Right cardiac atrium (tissue), 5 donors: Measurements from ENCODE around the gene PLEKHB1. TPM values are rescaled to one million over a fixed set of nuclear protein-coding genes. Genes with fewer than 3 reads are reported as not detected.

Source experiments
- ATAC-seq, 2 donors: fragments of 200-7000 bp; cut with Tn5 transposase; one replicate each; pipeline versions ENCODE4 v1.8.0 to v1.9.1; 2020; ENCODE audit warnings: moderate library complexity in 2 of 2, mild to moderate bottlenecking in 1 of 2
- DNase-seq, 3 donors: peaks; one replicate each; pipeline ENCODE4 v3.0.0-alpha.2; 2020
- H3K27ac ChIP-seq: one replicate; pipeline ENCODE4 v1.5.1; 2013; ENCODE audit warnings: mild to moderate bottlenecking, low read length, control low read depth, moderate library complexity
- H3K27me3 ChIP-seq: one replicate; pipeline ENCODE4 v1.6.1; 2013; ENCODE audit not compliant: control insufficient read depth, insufficient read depth
- H3K4me1 ChIP-seq: one replicate; pipeline ENCODE4 v1.6.1; 2013; ENCODE audit warnings: low read length; ENCODE audit not compliant: control insufficient read depth, insufficient read depth
- H3K4me3 ChIP-seq: one replicate; pipeline ENCODE4 v1.5.1; 2013; ENCODE audit warnings: low read length, control low read depth
- H3K9me3 ChIP-seq: one replicate; pipeline ENCODE4 v1.6.1; 2013; ENCODE audit warnings: low read length; ENCODE audit not compliant: control insufficient read depth
- WGBS: extraction: QIAGEN DNeasy Blood & Tissue Kit; methylation state at CpG from one replicate; pipeline ENCODE4 v1.1.7; 2013; 5-methylcytosine and 5-hydroxymethylcytosine counted together
- intact Hi-C, 4 donors: fragments of 100-400 bp; cut with DNase I; formaldehyde crosslinking; loops; one replicate each; pipeline versions ENCODE4 v1.11.0 to v1.14.0; 2022 to 2023
- polyA plus RNA-seq: library from polyadenylated mRNA; stranded (reverse); fragments of 200-250 nt; gene quantifications from one replicate; pipeline ENCODE4 v1.2.3, GENCODE V29; 2013
- total RNA-seq, 4 donors: library from RNA; stranded (reverse); fragmentation: NEBNext Ultra II Directional; extraction: Animal tissue kit (Norgen Biotek cat#: 25700); gene quantifications; one replicate each; pipeline ENCODE4 v1.2.1, GENCODE V29; 2021
- donor health status: healthy with polysubstance abuse.
- donor health status: DM: no; HTN: yes; CAD: no.
- donor health status: DM: no; HTN: no; CAD: no.
- donor health status: DM: no; HTN: yes; CAD: no; lungs with severe emphysema.
- donor health status: DM: yes; HTN: yes; CAD: no.

PLEKHB1 gene
- total and polyA plus RNA-seq, 5 donors: 11.7 to 31.5 (median 17.9) TPM

DNA sequence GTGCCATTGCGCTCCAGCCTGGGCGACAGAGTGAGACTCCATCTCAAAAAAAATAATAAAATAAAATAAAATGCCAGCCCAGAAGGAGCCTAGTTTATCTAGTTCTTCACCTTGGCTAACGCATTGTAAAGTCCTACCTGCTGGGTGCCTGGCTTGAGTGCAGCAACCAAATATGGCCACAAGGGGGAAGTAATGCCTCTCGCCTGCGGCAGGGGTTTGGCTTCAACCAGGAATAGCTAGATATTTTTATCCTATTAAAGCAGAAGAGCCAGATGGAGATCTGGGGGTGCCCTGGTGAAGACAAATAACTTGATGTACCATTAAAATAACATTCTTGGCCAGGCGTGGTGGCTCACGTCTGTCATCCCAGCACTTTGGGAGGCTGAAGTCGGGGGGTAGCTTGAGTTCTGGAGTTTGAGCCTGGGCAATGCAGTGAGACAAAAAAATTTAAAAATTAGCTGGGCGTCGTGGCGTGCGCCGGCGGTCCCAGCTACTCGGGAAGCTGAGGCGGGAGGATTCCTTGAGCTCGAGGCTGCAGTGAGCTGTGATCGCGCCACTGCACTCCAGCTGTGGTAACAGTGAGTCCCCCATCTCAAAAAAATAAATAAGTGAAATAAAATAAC lies 20.6 kb upstream of the PLEKHB1 start:
- DNase-seq: peak; percentile 53 to 79 (median 79)
- Histone ChIP-seq H3K27me3 (no peaks in the 10 kb centered on the region), H3K4me3 (no peak overlapping the region), H3K4me1 (no peaks in the 10 kb centered on the region), H3K9me3 (no peaks in the 10 kb centered on the region), H3K27ac (no peak overlapping the region)
- peak; percentile 77 to 85 for ATAC-seq
- WGBS: 21% methylated on average over 19 of the region's 19 CpGs
- intact Hi-C loops: loop anchor here in 3 of 4 donors (2.0 to 5.0 kb wide), 2 partner anchors 35 to 36 kb away; no protein-coding TSS in a partner anchor

DNA sequence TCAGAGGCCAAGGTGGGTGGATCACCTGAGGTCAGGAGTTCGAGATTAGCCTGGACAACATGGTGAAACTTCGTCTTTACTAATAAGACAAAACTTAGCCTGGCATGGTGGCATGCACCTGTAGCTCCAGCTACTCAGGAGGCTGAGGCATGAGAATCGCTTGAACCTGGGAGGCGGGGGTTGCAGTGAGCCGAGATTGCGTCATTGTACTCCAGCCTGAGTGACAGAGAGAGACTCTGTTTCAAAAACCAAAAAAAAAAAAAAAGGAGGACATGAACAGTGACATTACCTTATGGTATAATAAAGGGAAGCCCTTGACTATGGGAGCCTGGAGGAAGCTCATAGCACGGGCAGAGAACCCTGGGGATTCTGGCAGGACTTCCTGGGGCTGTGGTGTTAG lies 16.5 kb upstream of the PLEKHB1 start:
- intact Hi-C loops: loop anchor here in 1 of 4 donors (5.0 kb wide), 1 partner anchor 32 kb away; no protein-coding TSS in a partner anchor
- H3K9me3 ChIP-seq: no peaks in the 10 kb centered on the region
- 82% methylated on average over 7 of the region's 7 CpGs for whole genome bisulfite sequencing
- no peaks in the 10 kb centered on the region for H3K27me3 ChIP-seq
- no peaks in the 10 kb centered on the region for H3K4me1 ChIP-seq
- no peak for ATAC-seq
- H3K27ac ChIP-seq: no peak overlapping the region
- no peak for DNase-seq
- H3K4me3 ChIP-seq: no peak overlapping the region

GRCh38 chr11:73632996-73633395 lies 13.4 kb upstream of the PLEKHB1 start:
- 92% methylated on average over 4 of the region's 4 CpGs for WGBS
- H3K4me1 ChIP-seq: no peaks in the 10 kb centered on the region

DNA sequence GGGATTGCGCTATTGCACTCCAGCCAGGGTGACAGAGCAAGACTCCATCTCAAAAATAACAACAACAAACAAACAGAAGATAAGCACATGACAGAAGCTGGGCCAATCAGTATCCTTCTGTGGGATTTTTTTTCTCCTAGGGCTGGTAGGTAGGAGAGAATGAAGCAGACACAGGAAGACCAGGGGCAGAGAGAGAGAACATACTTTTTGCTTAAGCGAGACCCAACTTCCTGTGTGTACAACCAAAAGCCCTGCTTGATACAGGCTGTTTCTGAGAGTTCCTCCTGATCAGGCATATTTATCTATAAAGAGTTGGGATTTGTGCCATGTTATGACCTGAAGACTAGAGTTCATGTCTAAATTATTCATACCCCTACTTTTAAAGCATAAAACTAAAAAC lies 12.4 kb upstream of the PLEKHB1 start:
- H3K4me3 ChIP-seq: no peak overlapping the region
- DNase-seq (no peak), ATAC-seq (no peak)
- 91% methylated on average over 2 of the region's 2 CpGs for WGBS
- no peak overlapping the region for H3K27ac ChIP-seq
- H3K4me1 ChIP-seq: no peaks in the 10 kb centered on the region
- intact Hi-C loops: no loop called here
- H3K27me3 ChIP-seq: no peaks in the 10 kb centered on the region
- no peaks in the 10 kb centered on the region for H3K9me3 ChIP-seq

More at GRCh38 chr11:73632996-73633395, 13.4 kb upstream of the PLEKHB1 start:
- intact Hi-C loops: no loop called here
- DNase-seq (no peak), ATAC-seq (no peak)
- H3K27ac ChIP-seq: no peak overlapping the region
- no peak overlapping the region for H3K4me3 ChIP-seq
- H3K9me3 ChIP-seq: no peaks in the 10 kb centered on the region
- no peaks in the 10 kb centered on the region for H3K27me3 ChIP-seq

- no peak overlapping the region for H3K4me3 ChIP-seq
- no peaks in the 10 kb centered on the region for H3K4me1 ChIP-seq
- intact Hi-C loops: no loop called here
- no peak for ATAC-seq
- 85% methylated on average over 5 of the region's 5 CpGs for WGBS
- H3K27ac ChIP-seq: no peak overlapping the region
- no peaks in the 10 kb centered on the region for H3K27me3 ChIP-seq
- DNase-seq: no peak
- H3K9me3 ChIP-seq: no peaks in the 10 kb centered on the region
Observed at GRCh38 chr11:73635721-73636120, 10.7 kb upstream of the PLEKHB1 start.

DNA sequence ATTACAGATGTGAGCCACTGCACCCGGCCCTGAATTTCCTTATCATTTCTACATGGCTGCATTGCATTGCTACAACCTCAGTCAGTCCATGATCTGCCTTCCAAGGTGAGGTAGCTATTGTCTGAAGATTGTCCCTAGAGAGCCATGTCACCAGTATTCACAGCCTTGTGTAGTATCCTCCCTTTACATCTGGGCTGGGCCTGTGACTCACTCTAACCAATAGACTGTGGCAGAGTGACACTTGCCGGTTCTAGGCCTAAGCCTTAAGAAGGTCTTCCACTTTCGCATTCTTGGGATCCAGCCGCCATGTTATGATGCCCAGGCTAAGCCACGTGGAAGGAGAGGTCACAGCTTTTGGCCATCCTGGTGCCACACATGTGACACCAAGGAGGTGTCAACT lies 10.1 kb upstream of the PLEKHB1 start:
- H3K27ac ChIP-seq: no peak overlapping the region
- no peaks in the 10 kb centered on the region for H3K9me3 ChIP-seq
- no peak overlapping the region for H3K4me3 ChIP-seq
- ATAC-seq: no peak
- WGBS: 90% methylated on average over 5 of the region's 5 CpGs
- intact Hi-C loops: no loop called here
- H3K4me1 ChIP-seq: no peaks in the 10 kb centered on the region
- DNase-seq: no peak
- H3K27me3 ChIP-seq: no peaks in the 10 kb centered on the region

GRCh38 chr11:73637012-73637411 lies 9.4 kb upstream of the PLEKHB1 start:
- intact Hi-C loops: no loop called here
- no peaks in the 10 kb centered on the region for H3K27me3 ChIP-seq
- H3K27ac ChIP-seq: no peak overlapping the region
- ATAC-seq (no peak), DNase-seq (no peak)
- H3K4me3 ChIP-seq: no peak overlapping the region
- 86% methylated on average over 1 of the region's 1 CpG for WGBS
- H3K9me3 ChIP-seq: no peaks in the 10 kb centered on the region
- H3K4me1 ChIP-seq: no peaks in the 10 kb centered on the region

- H3K4me3 ChIP-seq: no peak overlapping the region
- ATAC-seq (no peak), DNase-seq (no peak)
- no peaks in the 10 kb centered on the region for H3K27me3 ChIP-seq
- 49% methylated on average over 2 of the region's 2 CpGs for WGBS
- H3K4me1 ChIP-seq: no peaks in the 10 kb centered on the region
- intact Hi-C loops: no loop called here
- no peaks in the 10 kb centered on the region for H3K9me3 ChIP-seq
- H3K27ac ChIP-seq: no peak overlapping the region
Observed at GRCh38 chr11:73640592-73640991, 5.8 kb upstream of the PLEKHB1 start.

DNA sequence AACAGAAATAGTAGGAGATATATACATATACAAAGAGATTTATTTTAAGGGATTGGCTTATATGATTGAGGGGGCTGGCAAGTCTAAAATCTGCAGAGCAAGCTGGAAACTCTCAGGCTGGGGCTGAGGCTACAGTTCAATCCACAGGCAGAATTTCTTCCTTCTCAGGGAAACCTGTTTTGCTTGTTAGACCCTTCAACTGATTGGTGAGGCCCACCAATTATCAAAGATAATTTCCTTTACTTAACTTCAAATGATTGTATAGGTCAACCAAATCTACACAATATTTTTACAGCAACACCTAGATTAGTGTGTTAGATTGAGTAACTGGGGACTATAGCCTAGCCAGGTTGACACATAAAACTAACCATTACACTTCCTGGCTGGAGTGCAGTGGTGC lies 4.7 kb upstream of the PLEKHB1 start:
- H3K27ac ChIP-seq: no peak overlapping the region
- no peak overlapping the region for H3K4me3 ChIP-seq
- H3K27me3 ChIP-seq: no peaks in the 10 kb centered on the region
- intact Hi-C loops: no loop called here
- no peaks in the 10 kb centered on the region for H3K4me1 ChIP-seq
- H3K9me3 ChIP-seq: no peaks in the 10 kb centered on the region
- DNase-seq (no peak), ATAC-seq (no peak)

DNA sequence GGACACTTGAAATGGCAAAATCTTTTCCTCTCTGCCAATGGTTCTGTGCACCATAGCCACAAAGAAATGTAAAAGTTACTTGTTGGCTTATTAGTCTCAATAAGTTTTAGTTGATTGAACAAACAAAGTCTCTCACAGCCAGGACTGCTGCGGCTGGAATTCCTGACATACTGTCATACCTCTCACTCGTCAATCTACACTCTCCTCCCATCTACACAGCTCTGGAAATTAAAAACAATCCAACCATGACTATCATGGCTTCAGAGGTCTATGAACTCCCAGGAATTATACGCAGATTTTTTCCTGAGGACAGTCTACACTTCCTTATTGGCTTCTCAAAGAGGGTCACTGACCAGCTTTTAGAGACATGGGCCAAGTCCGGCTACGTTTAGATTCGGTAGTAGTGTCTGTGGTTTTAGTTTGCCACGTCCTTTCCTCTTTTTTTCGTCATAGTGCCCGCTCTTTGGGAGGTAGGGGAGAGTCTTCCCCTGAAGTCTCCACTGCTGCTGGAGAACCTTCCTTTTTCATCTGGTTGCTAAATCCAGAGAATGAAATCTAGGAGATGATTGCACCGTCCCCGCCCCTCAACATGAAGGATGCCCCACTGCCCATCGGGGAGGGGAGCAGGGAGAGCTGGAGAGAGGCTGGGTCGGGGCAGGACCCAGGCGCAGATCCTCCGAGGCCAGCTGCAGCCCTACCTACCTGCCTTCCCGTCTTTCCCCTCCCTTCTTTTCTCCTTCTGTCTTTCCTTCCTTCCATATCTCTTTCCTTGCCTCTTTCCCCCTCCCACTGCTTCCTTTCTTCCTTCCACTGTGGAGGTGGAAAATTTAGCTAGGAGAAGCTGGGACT lies 1.0 kb upstream of the PLEKHB1 start:
- H3K9me3 ChIP-seq: no peaks in the 10 kb centered on the region
- intact Hi-C loops: no loop called here
- H3K4me1 ChIP-seq: no peaks in the 10 kb centered on the region
- H3K4me3 ChIP-seq: no peak overlapping the region
- DNase-seq (no peak), ATAC-seq (no peak)
- no peak overlapping the region for H3K27ac ChIP-seq
- no peaks in the 10 kb centered on the region for H3K27me3 ChIP-seq
- WGBS: 34% methylated on average over 16 of the region's 16 CpGs

- 11% methylated on average over 23 of the region's 23 CpGs for WGBS
- DNase-seq: peak; percentile 90 to 96 (median 96)
- Histone ChIP-seq H3K9me3 (no peaks in the 10 kb centered on the region), H3K27me3 (no peaks in the 10 kb centered on the region), H3K27ac (no peak overlapping the region), H3K4me1 (no peaks in the 10 kb centered on the region), H3K4me3 (peak overlapping the region; percentile 12)
- intact Hi-C loops: no loop called here
- ATAC-seq: peak; percentile 98
Observed at GRCh38 chr11:73647459-73648100, 1.2 kb downstream of the PLEKHB1 start.
